GM18907 (cell line): ENCODE data around the gene FAS.

Experiments used
- ATAC-seq: cut with Tn5 transposase; IDR thresholded peaks from one replicate; pipeline ENCODE4 v1.9.1; 2021; ENCODE audit warnings: mild to moderate bottlenecking, moderate library complexity; ENCODE audit not compliant: unreplicated experiment

The FAS gene

GRCh38 chr10:88990384-88991160 is at the start of gene FAS:
FAS (plus strand) TSS chr10:88990798; CDS start chr10:88990877, 79 bp downstream.
- ATAC-seq = peak; percentile 67

DNA sequence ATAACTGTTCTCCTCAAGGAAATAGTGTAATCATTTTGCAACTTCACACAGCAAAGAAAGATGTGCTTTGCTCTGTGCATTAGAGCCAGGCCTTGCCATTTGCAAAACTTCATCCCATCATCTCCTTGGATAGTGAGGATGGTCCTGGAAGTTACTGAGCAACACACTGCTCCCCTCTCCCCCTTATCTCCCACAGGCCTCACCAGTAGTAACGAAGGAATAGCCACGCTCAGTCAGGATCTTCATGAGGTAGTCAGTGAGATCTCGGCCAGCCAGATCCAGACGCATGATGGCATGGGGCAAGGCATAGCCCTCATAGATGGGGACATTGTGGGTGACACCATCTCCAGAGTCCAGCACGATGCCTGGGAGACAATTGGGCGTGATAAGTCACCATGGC is 49.6 kb upstream of the FAS start:
- ATAC-seq = no peak

DNA sequence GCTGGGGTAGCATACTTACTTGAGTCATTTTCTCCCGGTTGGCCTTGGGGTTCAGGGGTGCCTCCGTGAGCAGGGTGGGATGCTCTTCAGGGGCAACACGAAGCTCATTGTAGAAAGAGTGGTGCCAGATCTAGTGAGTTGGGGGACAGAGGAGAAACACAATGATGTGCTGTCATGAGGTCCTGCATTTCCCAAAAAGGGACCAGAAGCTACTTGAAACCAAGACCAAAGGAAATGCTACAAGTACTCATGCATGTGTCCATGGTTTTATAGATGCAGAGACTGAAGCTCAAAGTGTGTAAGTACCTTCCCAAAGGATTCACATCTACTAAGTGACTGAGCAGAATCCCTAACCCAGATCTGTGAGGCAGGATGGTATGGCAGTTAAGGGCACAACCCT is 46.8 kb upstream of the FAS start:
- no peak for ATAC-seq

- ATAC-seq = peak; percentile 55
These were observed 45.8 kb upstream of the FAS start for GRCh38 chr10:88944813-88945212.

GRCh38 chr10:88946200-88946599 is 44.4 kb upstream of the FAS start:
- ATAC-seq = no peak

DNA sequence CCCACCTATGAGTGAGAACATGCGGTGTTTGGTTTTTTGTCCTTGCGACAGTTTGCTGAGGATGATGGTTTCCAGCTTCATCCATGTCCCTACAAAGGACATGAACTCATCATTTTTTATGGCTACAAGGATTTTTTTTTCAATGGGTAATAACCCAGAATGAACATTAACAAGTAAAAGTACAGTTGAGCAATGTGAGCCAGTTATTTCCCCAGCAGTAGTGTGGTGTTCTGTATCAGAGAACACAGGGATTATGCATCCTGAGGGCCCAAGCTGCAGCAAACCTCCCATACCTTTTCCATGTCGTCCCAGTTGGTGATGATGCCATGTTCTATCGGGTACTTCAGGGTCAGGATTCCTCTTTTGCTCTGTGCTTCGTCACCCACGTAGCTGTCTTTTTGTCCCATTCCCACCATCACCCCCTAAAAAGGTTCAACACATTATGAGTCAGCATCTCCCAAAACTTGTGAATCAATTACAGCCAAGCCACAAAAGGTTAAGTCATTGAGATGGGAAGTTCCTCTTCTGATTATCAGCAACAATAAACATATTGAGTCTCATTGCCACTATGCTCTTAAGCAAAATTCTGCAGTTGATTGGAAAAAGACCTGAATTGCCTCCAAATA is 43.5 kb upstream of the FAS start:
- ATAC-seq = no peak

DNA sequence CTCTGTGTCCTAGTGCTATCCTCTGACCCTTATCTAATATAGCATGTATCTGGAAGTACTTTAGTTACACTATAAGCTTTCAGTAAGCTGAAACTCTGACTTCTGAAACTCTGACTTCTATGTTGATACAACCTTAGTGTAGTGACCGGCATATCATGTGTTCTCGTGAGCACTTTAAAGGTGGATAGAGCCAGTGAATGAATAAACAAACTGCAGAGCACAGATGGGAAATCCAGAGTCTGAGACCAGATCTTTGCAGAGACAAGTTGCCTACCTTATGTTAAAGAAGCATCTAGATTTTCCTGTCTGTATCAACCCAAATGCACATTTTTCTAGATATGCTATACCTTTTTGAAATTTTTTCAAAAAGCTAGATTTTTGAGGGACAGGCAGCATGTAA is 41.5 kb upstream of the FAS start:
- no peak for ATAC-seq

- ATAC-seq = no peak
These were observed 40.4 kb upstream of the FAS start for GRCh38 chr10:88949912-88950837.

- no peak for ATAC-seq
These were observed 37.9 kb upstream of the FAS start, which contains the start of gene ACTA2 for GRCh38 chr10:88952647-88953111. ACTA2 (minus strand) TSS chr10:88952773; CDS start chr10:88948930, 3,843 bp downstream.

DNA sequence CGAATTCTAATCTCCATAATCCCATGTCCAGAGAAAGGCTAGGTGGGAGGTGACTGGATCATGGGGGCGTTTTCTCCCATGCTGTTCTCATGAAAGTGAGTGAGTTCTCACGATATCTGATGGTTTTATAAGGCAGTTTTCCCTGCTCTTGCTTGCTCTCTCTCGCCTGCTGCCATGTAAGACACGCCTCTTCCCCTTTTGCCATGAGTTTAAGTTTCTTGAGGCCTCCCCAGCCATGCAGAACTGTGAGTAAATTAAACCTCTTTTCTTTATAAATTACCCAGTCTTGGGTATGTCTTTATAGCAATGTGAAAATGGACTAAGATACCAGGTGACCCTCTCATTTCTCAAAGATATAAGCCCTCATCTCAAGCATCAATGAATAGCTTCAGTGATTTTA is 36.9 kb upstream of the FAS start:
- no peak for ATAC-seq

GRCh38 chr10:88954458-88955083 is 36.0 kb upstream of the FAS start:
- ATAC-seq = no peak

DNA sequence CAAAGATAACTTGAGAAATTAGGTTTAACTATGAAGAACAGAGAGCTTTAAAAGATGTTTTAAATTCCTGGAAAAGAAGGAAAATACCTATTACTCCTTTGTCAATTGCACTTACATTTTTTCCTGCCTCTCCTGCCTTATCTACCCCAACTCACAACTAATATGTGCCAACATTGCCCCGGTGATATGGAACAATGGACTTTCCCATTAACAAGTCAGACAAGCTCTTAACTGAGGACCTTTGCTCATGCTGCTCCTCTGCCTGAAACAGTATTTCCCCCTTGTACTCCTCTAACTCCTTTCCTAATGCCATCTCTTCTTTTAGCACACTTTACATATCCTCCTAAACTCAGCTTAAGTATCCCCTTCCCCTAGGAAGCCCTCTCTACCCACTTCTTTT is 33.2 kb upstream of the FAS start:
- no peak for ATAC-seq

- ATAC-seq = no peak
These were observed 31.9 kb upstream of the FAS start for GRCh38 chr10:88958721-88959120.

DNA sequence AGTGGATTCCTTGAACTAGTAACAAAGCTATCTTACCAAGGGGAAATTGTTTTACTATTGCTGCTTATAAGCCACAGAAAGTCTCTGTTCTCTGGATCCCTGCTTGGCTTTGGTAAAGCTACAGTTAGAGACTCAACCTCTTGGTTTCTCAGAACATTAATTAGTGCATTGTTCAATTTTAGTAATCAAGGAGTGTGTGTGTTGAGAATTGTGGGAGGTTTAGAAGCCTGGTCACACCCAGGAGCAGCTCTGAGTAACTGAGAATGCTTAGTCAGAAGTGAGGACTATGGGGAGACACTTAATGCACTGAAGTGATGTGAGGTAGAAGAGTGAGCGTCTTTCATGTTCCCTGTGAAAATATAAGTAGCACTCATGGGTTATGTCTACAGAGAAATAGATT is 29.8 kb upstream of the FAS start:
- no peak for ATAC-seq

- ATAC-seq = no peak
These were observed 29.3 kb upstream of the FAS start for GRCh38 chr10:88961266-88961665.

DNA sequence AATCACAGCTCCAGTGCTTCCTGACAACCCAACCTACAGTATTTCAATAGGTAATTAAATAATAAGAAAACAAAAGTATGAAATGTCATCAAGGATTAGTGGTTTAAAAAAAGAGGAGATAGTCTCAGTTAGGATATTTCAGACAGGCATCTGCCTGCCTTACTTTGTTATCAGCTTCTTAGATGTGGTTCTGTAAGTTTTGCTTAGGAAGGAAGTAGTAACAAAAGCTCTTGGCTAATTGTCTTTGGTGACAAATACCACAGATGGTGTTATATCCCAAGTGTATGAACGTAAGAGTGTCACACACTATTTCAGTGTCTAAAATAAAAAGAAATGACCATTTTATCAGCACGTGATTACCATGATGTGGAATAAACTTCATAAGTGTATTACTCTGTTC is 28.3 kb upstream of the FAS start:
- no peak for ATAC-seq

GRCh38 chr10:88963318-88963717 is 27.3 kb upstream of the FAS start:
- no peak for ATAC-seq

- ATAC-seq = no peak
These were observed 26.2 kb upstream of the FAS start for GRCh38 chr10:88964360-88964759.

DNA sequence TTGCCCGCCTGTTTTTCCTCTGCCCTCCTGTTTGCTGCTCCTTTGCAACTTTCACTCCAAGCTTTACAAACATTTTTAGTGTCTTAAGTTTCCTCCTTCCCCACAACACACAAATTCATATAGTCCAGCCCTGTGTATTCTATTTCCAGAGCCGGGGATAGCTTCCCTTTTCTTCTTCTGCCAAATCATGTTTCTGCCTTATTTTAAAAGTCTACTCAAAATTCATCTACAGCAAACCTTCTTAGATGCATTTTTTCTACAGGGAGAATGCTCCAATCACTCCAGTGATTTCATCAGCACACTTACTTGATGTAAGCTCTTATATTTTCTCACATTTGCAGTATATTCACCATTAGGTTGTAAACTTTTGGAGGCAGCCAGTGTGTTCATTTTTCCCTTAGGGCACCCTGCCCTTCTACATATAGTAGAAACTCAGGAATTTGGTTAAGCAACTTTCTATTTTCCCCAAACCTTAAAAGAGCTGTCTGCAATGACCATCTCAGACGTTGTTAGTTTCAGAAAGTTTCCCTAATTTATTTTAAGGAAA is 25.7 kb upstream of the FAS start:
- no peak for ATAC-seq

GRCh38 chr10:88966797-88967196 is 23.8 kb upstream of the FAS start:
- no peak for ATAC-seq

DNA sequence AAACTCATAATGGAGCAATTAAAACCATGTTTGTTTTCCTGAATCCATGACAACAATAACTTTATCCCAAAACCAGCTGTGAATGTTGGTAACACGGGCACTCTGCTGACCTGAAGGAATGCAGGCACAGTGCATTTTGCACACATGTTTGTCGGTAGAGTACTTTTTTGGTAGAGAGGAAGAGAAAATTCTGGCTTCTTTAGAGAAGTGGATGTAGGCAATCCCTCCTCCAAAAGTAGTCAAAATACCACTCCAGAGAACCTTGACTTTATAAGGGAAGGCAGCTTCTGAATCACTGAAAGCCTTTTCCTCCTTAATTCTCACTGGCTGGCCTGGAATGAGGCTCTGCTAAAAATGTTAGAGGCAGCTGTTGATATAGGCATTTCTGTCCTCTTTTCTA is 22.2 kb upstream of the FAS start:
- ATAC-seq = no peak
